SK-N-MC (cell line): Measurements from ENCODE around the gene CPNE5.

ENCODE experiments used
- EZH2 ChIP-seq: fragments of 200-600 bp; sonication (generic); IDR thresholded peaks from one replicate; pipeline ENCODE4 v1.6.1; 2017; ENCODE audit warnings: antibody characterized with exemption
- FOXP2 ChIP-seq: optimal IDR thresholded peaks from 2 replicates; pipeline ENCODE3; 2011; ENCODE audit warnings: mild to moderate bottlenecking, moderate library complexity; ENCODE audit not compliant: insufficient read depth; ENCODE audit errors: extremely low read length, control extremely low read depth
- POLR2AphosphoS5 ChIP-seq: IDR thresholded peaks from 2 replicates; pipeline ENCODE4 v1.6.1; 2012; ENCODE audit warnings: mild to moderate bottlenecking, low read depth, low read length, borderline replicate concordance

- TF ChIP-seq POLR2AphosphoS5 (no peak), EZH2 (no peak), FOXP2 (no peak)
Observed at GRCh38 chr6:36756786-36757185, 82.5 kb downstream of the CPNE5 start.
